HCT116 (cell line): ENCODE data around the gene CDH11. TPM values are rescaled to one million over a fixed set of nuclear protein-coding genes. Genes with fewer than 3 reads are reported as not detected.

Experiments used
- ATAC-seq: fragments of 200-7000 bp; cut with Tn5 transposase; 2 replicates; pipeline ENCODE4 v1.9.1; 2020; ENCODE audit warnings: mild to moderate bottlenecking, moderate library complexity
- BruUV-seq: library from RNA; stranded (reverse); fragments of 400-500 nt; replicated peaks from 2 replicates; lab custom pipeline; 2021; lab: Mats Ljungman, UMichigan
- CTCF ChIA-PET: fragments of 300-600 bp; sonication (Branson Sonifier 250); formaldehyde crosslinking; loops from one replicate; lab custom pipeline; 2021; ENCODE audit warnings: antibody characterized with exemption; lab: Charles Lee
- POLR2A ChIA-PET: fragments of 300-600, 350-600 bp; sonication (Branson Sonifier 250); formaldehyde crosslinking; loops from one replicate; lab custom pipeline; 2021; ENCODE audit warnings: antibody characterized with exemption; lab: Charles Lee
- RAD21 ChIA-PET, 2 experiments: fragments of 300-600 bp; sonication (Branson Sonifier 250); formaldehyde crosslinking; loops; one replicate each; lab custom pipeline; 2023; ENCODE audit warnings: low total read pairs in 2 of 2; ENCODE audit not compliant: uncharacterized antibody in 2 of 2, unreplicated experiment in 2 of 2, low non-redundant PET in 1 of 2; lab: Charles Lee
- DNase-seq: peaks from one replicate; pipeline ENCODE4 v3.0.0-alpha.2; 2010; ENCODE audit warnings: low read depth, low spot score
- H2AFZ ChIP-seq: fragments of 200-600 bp; shearing (Covaris generic), sonication (generic); 2 replicates; pipeline ENCODE4 v1.6.1; 2017; ENCODE audit warnings: low read depth, mixed run types, mixed read lengths, antibody characterized with exemption, low read length; ENCODE audit not compliant: poor library complexity, severe bottlenecking
- H3K27ac ChIP-seq: 2 replicates; pipeline ENCODE4 v1.5.1; 2012; ENCODE audit warnings: low read depth, low read length
- H3K27me3 ChIP-seq: fragments of 200-600 bp; sonication (generic); 2 replicates; pipeline ENCODE4 v1.6.1; 2016; ENCODE audit warnings: mixed run types, low read length, mixed read lengths; ENCODE audit not compliant: insufficient read depth
- H3K36me3 ChIP-seq, 2 experiments: fragments of 200-500 bp in 1 of 2; fragments of 200-600 bp in 1 of 2; sonication (Bioruptor generic) in 1 of 2; sonication (generic) in 1 of 2; 2 replicates each; pipeline versions ENCODE4 v1.5.1 to v1.6.1; 2014 to 2016; ENCODE audit warnings: low read length in 2 of 2, inconsistent platforms in 1 of 2, mixed read lengths in 1 of 2, mixed run types in 1 of 2; ENCODE audit not compliant: insufficient read depth in 2 of 2, control insufficient read depth in 1 of 2
- H3K4me1 ChIP-seq, 2 experiments: fragments of 200-600 bp in 1 of 2; sonication (generic) in 1 of 2; 2 replicates each; pipeline versions ENCODE4 v1.5.1 to v1.6.1; 2012 to 2017; ENCODE audit warnings: low read length in 2 of 2, inconsistent platforms in 1 of 2, mild to moderate bottlenecking in 1 of 2, mixed read lengths in 1 of 2, mixed run types in 1 of 2, moderate library complexity in 1 of 2; ENCODE audit not compliant: insufficient read depth in 2 of 2, control insufficient read depth in 1 of 2
- H3K4me2 ChIP-seq: fragments of 200-600 bp; sonication (generic); 2 replicates; pipeline ENCODE4 v1.6.1; 2017; ENCODE audit warnings: mixed run types, low read length, mixed read lengths
- H3K4me3 ChIP-seq, 2 experiments: fragments of 200-600 bp in 1 of 2; sonication (generic) in 1 of 2; replicated peaks in 1 of 2; 2 replicates each; pipeline ENCODE4 v1.5.1; 2011 to 2016; ENCODE audit warnings: low read length in 2 of 2, control low read depth in 1 of 2, low read depth in 1 of 2, mild to moderate bottlenecking in 1 of 2, mixed read lengths in 1 of 2, mixed run types in 1 of 2
- H3K79me2 ChIP-seq: fragments of 200-600 bp; sonication (generic); 2 replicates; pipeline ENCODE4 v1.6.1; 2017; ENCODE audit warnings: mild to moderate bottlenecking, mixed run types, low read length, moderate library complexity, mixed read lengths; ENCODE audit not compliant: insufficient read depth
- H3K9ac ChIP-seq: fragments of 200-600 bp; sonication (generic); 2 replicates; pipeline ENCODE4 v1.6.1; 2016; ENCODE audit warnings: low read length, mixed read lengths
- H3K9me2 ChIP-seq: fragments of 200-600 bp; sonication (generic), shearing (Covaris generic); 2 replicates; pipeline ENCODE4 v1.6.1; 2017; ENCODE audit warnings: mixed run types, mild to moderate bottlenecking, moderate library complexity; ENCODE audit not compliant: insufficient read depth
- H3K9me3 ChIP-seq, 2 experiments: fragments of 200-500 bp in 1 of 2; fragments of 200-600 bp in 1 of 2; sonication (Bioruptor generic) in 1 of 2; sonication (generic) in 1 of 2; 2 replicates each; pipeline ENCODE4 v1.6.1; 2014 to 2017; ENCODE audit warnings: low read length in 2 of 2, mixed read lengths in 2 of 2, inconsistent platforms in 1 of 2, low read depth in 1 of 2, mild to moderate bottlenecking in 1 of 2, mixed run types in 1 of 2, moderate library complexity in 1 of 2; ENCODE audit not compliant: control insufficient read depth in 1 of 2, insufficient read depth in 1 of 2
- H4K20me1 ChIP-seq: fragments of 200-600 bp; sonication (generic), shearing (Covaris generic); 2 replicates; pipeline ENCODE4 v1.6.1; 2017; ENCODE audit warnings: mixed run types, mild to moderate bottlenecking, moderate library complexity; ENCODE audit not compliant: insufficient read depth
- CBX3 ChIP-seq: IDR thresholded peaks from 2 replicates; pipeline ENCODE4 v1.6.1; 2012; ENCODE audit warnings: low read depth
- CEBPB ChIP-seq: IDR thresholded peaks from 2 replicates; pipeline ENCODE4 v1.6.1; 2012; ENCODE audit warnings: low read depth
- EGR1 ChIP-seq: IDR thresholded peaks from 2 replicates; pipeline ENCODE4 v1.6.1; 2012; ENCODE audit warnings: low read depth
- EZH2 ChIP-seq: fragments of 200-600 bp; sonication (generic); IDR thresholded peaks from 2 replicates; pipeline ENCODE4 v1.6.1; 2017; ENCODE audit warnings: antibody characterized with exemption, mixed run types
- EZH2phosphoT487 ChIP-seq: fragments of 200-600 bp; IDR thresholded peaks from 2 replicates; pipeline ENCODE4 v1.6.1; 2018; ENCODE audit warnings: antibody characterized with exemption, borderline replicate concordance
- FOSL1 ChIP-seq: IDR thresholded peaks from 2 replicates; pipeline ENCODE4 v1.6.1; 2012; ENCODE audit warnings: low read depth
- JUND ChIP-seq: IDR thresholded peaks from 2 replicates; pipeline ENCODE4 v1.6.1; 2012
- RAD21 ChIP-seq: IDR thresholded peaks from 2 replicates; pipeline ENCODE4 v1.6.1; 2012; ENCODE audit warnings: low read depth, mild to moderate bottlenecking
- SIN3A ChIP-seq: IDR thresholded peaks from 2 replicates; pipeline ENCODE4 v1.6.1; 2012; ENCODE audit warnings: low read depth
- SP1 ChIP-seq: IDR thresholded peaks from 2 replicates; pipeline ENCODE4 v1.6.1; 2012; ENCODE audit warnings: low read depth
- SRF ChIP-seq: IDR thresholded peaks from 2 replicates; pipeline ENCODE4 v1.6.1; 2012; ENCODE audit warnings: low read depth
- TCF7L2 ChIP-seq: IDR thresholded peaks from 2 replicates; pipeline ENCODE4 v1.7.0; 2011; ENCODE audit warnings: borderline replicate concordance, inconsistent platforms; ENCODE audit not compliant: insufficient read depth, insufficient read length; ENCODE audit errors: extremely low read depth
- ZFX ChIP-seq: fragments of 450-650 bp; IDR thresholded peaks from 2 replicates; pipeline ENCODE4 v1.6.1; 2017
- ZNF274 ChIP-seq: fragments of 200-500 bp; sonication (Bioruptor generic); IDR thresholded peaks from 2 replicates; pipeline ENCODE4 v1.6.1; 2014; ENCODE audit warnings: mild to moderate bottlenecking, low read depth, low read length, inconsistent platforms
- intact Hi-C: fragments of 100-400 bp; cut with micrococcal nuclease; formaldehyde crosslinking; loops from 2 replicates; pipeline ENCODE4 v1.10.0; 2022
- total RNA-seq: library from RNA; stranded (reverse); gene quantifications from one replicate; pipeline ENCODE4 v1.2.1, GENCODE V29; 2021; ENCODE audit not compliant: unreplicated experiment
- TF ChIP-seq, protein P1 (sequence below), 3 experiments: fragments of 200-600 bp in 1 of 3; sonication (generic) in 1 of 3; IDR thresholded peaks in 2 of 3; conservative IDR thresholded peaks in 1 of 3; 2 replicates each; pipeline ENCODE4 v1.5.1; 2012 to 2017; ENCODE audit warnings: low read depth in 2 of 3, low read length in 2 of 3, antibody characterized with exemption in 1 of 3, borderline replicate concordance in 1 of 3, control low read depth in 1 of 3, mild to moderate bottlenecking in 1 of 3, mixed read lengths in 1 of 3, mixed run types in 1 of 3, moderate library complexity in 1 of 3; ENCODE audit not compliant: insufficient read depth in 1 of 3
- TF ChIP-seq, protein P2 (sequence below): IDR thresholded peaks from 2 replicates; pipeline ENCODE4 v1.6.1; 2011; ENCODE audit warnings: mild to moderate bottlenecking, low read length, moderate library complexity; ENCODE audit not compliant: insufficient replicate concordance; ENCODE audit errors: extremely low read depth

Gene CDH11
- total RNA-seq, 1 experiment from 2014 or later: 0.52 TPM

DNA sequence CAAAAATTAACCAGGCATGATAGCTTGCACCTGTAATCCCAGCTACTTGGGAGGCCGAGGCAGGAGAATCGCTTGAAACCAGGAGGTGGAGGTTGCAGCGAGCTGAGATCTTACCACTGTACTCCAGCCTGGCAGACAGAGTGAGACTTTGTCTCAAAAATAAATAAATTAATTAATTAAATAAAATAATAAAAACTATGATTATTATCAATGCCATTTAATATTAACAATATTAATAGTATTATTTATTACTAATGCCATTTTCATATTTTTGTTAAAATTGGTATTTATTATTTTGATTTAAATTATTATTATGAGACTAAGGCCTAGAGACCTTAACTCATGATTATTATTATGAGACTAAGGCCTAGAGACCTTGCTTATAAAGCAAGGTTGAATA, 121.2 kb downstream of the CDH11 start:
- Histone ChIP-seq H3K4me2 (no peak overlapping the region), H3K4me3 (no peak overlapping the region), H4K20me1 (no peaks in the 10 kb centered on the region), H3K9me3 (peaks cover 7 to 12% of the 10 kb centered on the region in 2 experiments; a peak in 2 of 4 replicates), H3K27me3 (no peaks in the 10 kb centered on the region), H3K4me1 (no peaks in the 10 kb centered on the region), H2AFZ (no peak overlapping the region), H3K27ac (no peak overlapping the region), H3K9me2 (no peaks in the 10 kb centered on the region), H3K9ac (no peak overlapping the region), H3K79me2 (no peaks in the 10 kb centered on the region), H3K36me3 (no peaks in the 10 kb centered on the region)
- ChIA-PET POLR2A (no interaction called here), CTCF (no interaction called here), RAD21 (no interaction called here)
- intact Hi-C loops: no loop called here
- no peak for TF ChIP-seq RAD21
- no peak for TF ChIP-seq EGR1
- no peak for TF ChIP-seq SRF
- TF ChIP-seq ZNF274: no peak
- no peak for TF ChIP-seq CEBPB
- TF ChIP-seq CBX3: no peak
- no peak for TF ChIP-seq SP1
- TF ChIP-seq, protein P1, sequence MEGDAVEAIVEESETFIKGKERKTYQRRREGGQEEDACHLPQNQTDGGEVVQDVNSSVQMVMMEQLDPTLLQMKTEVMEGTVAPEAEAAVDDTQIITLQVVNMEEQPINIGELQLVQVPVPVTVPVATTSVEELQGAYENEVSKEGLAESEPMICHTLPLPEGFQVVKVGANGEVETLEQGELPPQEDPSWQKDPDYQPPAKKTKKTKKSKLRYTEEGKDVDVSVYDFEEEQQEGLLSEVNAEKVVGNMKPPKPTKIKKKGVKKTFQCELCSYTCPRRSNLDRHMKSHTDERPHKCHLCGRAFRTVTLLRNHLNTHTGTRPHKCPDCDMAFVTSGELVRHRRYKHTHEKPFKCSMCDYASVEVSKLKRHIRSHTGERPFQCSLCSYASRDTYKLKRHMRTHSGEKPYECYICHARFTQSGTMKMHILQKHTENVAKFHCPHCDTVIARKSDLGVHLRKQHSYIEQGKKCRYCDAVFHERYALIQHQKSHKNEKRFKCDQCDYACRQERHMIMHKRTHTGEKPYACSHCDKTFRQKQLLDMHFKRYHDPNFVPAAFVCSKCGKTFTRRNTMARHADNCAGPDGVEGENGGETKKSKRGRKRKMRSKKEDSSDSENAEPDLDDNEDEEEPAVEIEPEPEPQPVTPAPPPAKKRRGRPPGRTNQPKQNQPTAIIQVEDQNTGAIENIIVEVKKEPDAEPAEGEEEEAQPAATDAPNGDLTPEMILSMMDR (IDR thresholded peaks at IDR 0.05 in 2 of 3, conservative IDR thresholded peaks at IDR 0.05 in 1 of 3; ENCODE audit: borderline replicate concordance in 1 of 3, insufficient read depth in 1 of 3, low read depth in 2 of 3, low read length in 2 of 3): no peak
- TF ChIP-seq JUND: no peak
- TF ChIP-seq SIN3A: no peak
- TF ChIP-seq, protein P2, sequence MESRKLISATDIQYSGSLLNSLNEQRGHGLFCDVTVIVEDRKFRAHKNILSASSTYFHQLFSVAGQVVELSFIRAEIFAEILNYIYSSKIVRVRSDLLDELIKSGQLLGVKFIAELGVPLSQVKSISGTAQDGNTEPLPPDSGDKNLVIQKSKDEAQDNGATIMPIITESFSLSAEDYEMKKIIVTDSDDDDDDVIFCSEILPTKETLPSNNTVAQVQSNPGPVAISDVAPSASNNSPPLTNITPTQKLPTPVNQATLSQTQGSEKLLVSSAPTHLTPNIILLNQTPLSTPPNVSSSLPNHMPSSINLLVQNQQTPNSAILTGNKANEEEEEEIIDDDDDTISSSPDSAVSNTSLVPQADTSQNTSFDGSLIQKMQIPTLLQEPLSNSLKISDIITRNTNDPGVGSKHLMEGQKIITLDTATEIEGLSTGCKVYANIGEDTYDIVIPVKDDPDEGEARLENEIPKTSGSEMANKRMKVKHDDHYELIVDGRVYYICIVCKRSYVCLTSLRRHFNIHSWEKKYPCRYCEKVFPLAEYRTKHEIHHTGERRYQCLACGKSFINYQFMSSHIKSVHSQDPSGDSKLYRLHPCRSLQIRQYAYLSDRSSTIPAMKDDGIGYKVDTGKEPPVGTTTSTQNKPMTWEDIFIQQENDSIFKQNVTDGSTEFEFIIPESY: no peak
- TF ChIP-seq FOSL1: no peak
- TF ChIP-seq ZFX: no peak
- TF ChIP-seq EZH2: no peak
- no peak for TF ChIP-seq TCF7L2
- no peak for TF ChIP-seq EZH2phosphoT487
- DNase-seq (no peak), ATAC-seq (no peak)
- BruUV-seq: no TSS peak
